Stomach (tissue), 4 donors: ENCODE data around the gene IPO11.

Experiments
- EP300 ChIP-seq: sonication (generic); formaldehyde crosslinking; IDR thresholded peaks from one replicate; pipeline ENCODE4 v1.6.1; 2017; ENCODE audit warnings: antibody characterized with exemption
- POLR2A ChIP-seq, 4 donors: fragments of 450-650 bp; IDR thresholded peaks; one replicate each; pipeline ENCODE4 v1.6.1; 2016; ENCODE audit warnings: antibody characterized with exemption in 4 of 4, control low read depth in 2 of 4, mild to moderate bottlenecking in 1 of 4, moderate library complexity in 1 of 4
- TF ChIP-seq, protein P1 (sequence below), 7 experiments: fragments of 450-650 bp in 4 of 7; fragments of 200-600 bp in 3 of 7; sonication (generic) in 3 of 7; IDR thresholded peaks; one replicate each; pipeline ENCODE4 v1.5.1; 2016 to 2019; ENCODE audit warnings: antibody characterized with exemption in 7 of 7, control low read depth in 2 of 7, mild to moderate bottlenecking in 1 of 7

DNA sequence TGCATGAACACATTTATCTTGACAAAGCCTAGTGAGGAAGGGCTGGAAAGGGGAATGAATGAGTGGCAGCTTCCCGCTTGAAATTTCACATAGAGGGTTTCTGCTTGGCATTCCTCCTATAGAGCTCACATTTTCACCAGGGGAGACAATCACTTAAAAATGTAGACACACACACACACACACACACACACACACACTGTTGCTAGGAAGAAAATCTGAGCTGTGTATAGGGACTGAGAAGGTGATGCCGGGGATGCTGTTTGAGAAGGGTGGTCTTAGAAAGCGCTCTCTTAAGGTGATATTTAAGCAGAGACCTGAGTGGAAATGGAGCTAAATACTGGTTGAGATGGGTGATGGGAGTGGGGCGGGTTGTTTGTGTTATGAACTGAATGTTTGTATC lies 236.5 kb downstream of the IPO11 start:
- TF ChIP-seq, protein P1, sequence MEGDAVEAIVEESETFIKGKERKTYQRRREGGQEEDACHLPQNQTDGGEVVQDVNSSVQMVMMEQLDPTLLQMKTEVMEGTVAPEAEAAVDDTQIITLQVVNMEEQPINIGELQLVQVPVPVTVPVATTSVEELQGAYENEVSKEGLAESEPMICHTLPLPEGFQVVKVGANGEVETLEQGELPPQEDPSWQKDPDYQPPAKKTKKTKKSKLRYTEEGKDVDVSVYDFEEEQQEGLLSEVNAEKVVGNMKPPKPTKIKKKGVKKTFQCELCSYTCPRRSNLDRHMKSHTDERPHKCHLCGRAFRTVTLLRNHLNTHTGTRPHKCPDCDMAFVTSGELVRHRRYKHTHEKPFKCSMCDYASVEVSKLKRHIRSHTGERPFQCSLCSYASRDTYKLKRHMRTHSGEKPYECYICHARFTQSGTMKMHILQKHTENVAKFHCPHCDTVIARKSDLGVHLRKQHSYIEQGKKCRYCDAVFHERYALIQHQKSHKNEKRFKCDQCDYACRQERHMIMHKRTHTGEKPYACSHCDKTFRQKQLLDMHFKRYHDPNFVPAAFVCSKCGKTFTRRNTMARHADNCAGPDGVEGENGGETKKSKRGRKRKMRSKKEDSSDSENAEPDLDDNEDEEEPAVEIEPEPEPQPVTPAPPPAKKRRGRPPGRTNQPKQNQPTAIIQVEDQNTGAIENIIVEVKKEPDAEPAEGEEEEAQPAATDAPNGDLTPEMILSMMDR (IDR thresholded peaks at IDR 0.05), result no peak
- no peak for TF ChIP-seq POLR2A (IDR thresholded peaks at IDR 0.05)
- TF ChIP-seq EP300, result no peak
